HG02763 (cell line): ENCODE measurements around the gene SLC16A9.
"Not testable (repeated sequence)": the region's sequence is repeated elsewhere in the genome, so short reads cannot be mapped to it uniquely, and the experiment has no call there.

Experiments used
- ATAC-seq: cut with Tn5 transposase; IDR thresholded peaks from one replicate; pipeline ENCODE4 v1.9.1; 2021; ENCODE audit warnings: mild to moderate bottlenecking, moderate library complexity; ENCODE audit not compliant: unreplicated experiment

SLC16A9 gene, protein sequence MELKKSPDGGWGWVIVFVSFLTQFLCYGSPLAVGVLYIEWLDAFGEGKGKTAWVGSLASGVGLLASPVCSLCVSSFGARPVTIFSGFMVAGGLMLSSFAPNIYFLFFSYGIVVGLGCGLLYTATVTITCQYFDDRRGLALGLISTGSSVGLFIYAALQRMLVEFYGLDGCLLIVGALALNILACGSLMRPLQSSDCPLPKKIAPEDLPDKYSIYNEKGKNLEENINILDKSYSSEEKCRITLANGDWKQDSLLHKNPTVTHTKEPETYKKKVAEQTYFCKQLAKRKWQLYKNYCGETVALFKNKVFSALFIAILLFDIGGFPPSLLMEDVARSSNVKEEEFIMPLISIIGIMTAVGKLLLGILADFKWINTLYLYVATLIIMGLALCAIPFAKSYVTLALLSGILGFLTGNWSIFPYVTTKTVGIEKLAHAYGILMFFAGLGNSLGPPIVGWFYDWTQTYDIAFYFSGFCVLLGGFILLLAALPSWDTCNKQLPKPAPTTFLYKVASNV

DNA sequence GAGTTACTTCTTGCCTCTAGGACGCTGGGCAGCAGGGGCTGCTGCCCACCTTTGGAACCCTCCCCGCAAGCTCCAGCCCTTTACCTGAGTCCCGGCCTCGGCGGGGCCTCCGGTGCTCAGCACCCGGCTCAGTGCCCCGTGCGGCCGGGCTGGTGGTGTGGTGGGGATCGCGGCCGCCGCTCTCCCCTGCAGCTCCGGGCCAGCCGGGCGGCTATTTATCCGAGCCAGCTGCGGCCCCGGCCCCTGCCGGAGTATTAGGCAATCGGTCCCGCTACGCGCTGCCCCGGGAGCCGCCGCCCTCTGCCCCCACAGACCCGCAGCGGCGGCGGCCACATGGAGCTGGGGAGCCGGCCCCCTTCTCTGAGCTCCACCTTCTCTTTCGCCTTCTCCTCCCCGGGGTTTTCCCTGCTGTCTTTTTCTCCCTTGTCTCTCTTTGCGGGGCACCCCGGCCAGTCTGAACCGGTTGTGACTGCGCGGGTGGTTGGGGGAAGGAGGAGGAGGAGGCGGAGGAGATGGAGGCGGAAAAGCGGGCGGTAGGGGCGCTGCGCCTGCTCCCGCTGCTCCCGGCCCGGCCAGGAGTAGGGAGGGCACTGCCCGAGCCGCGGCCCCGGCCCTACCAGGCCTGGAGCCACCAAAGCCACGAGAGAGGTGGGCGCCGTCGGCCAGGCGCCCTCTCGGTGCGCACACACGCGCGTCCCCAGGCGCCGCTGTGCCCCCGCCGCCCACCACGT, at the start of gene SLC16A9:
Gene SLC16A9, minus strand, starts transcription at position 456 of the 731 bp plus-strand sequence. CDS start 25,559 bp downstream, outside the sequence.
- peak; percentile 86 for ATAC-seq

DNA sequence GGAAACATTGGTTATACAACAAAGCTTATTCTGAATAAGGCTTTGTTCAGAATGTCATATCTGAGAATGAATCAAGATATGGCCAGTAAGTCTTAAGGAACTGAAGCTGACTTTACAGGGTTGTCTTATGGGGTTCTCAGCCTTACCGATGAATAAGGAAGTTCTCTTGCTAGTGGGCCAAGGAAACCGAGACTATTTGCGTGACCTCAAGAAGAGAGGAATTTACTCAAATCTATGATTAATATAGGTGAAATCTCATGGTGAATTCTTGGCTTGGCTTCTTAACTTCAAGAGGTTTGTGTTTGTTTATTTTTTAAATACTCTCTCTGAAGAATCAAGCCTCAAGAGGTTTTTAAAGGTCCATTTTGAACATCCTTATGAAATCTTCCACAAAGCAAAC, 48.3 kb upstream of the SLC16A9 start:
- ATAC-seq = no peak

DNA sequence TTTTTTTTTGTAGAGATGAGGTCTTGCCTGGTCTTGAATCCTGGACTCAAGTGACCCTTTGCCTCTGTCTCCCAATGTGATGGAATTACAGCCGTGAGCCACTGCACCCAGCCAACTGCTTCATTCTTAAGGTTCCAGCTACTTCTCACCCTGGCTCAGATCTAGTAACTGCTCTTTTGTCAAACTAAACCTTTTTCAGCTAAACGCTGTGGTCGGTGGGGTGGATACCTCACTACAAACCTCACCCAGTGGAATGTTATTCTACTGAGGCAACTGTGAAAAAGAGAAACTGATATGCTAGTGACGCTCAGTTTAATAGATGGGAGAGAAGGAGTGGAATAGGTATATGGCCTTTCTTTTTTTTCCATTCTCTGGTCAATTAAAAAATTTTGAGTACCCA, 45.3 kb upstream of the SLC16A9 start:
- ATAC-seq = no peak

DNA sequence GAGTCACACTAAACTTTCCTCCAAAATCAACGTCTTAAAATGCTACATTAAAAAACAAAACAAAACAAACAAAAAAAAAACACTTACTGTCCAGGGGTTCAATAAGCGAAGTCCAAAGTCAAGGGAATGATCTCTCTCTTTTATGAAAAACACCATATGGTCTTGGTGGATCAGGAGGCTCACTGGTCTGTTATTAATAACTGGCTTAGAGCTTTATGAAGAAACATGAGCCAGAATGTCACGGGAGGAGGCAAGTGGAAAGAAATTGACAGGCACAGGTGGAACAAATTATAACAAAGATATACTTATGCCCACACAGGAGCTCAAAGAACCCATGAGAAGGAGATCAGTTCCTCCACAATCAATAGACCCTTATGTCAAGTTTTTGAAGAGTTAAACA, 43.6 kb upstream of the SLC16A9 start, which contains the start of gene MRLN:
Gene MRLN, minus strand, starts transcription at position 189 of the 400 bp plus-strand sequence.
- no peak for ATAC-seq

DNA sequence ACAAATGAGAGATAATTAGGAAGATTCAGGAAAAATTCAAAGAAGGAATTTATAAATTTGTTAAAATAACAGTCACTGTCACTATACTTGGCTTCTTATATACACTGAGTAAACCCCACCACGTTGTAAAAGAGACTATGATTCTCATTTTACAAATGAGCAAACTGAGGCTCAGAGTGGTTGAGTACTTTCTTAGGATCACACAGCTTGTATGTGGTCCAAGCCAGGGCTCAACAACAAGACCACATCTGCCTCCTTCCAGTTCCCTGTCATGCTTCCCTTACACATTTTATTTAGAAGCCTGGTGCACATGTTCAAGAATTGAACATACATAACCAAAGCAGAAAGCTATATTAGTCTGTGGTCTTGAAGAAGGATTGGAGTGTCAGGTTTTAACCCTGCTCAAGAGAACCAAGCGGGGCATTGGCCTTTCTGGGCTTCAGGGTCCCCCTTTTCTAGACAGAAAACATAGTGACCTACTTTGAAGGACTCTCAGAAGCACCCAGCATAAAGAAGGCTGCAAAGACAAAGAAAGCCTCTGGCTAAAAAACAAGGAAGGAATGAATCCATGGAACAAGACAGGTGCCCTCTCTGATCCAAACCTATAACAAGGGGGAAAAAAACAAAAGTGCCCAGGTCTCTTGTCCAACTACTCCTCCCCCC, 42.8 kb upstream of the SLC16A9 start:
- ATAC-seq = no peak

DNA sequence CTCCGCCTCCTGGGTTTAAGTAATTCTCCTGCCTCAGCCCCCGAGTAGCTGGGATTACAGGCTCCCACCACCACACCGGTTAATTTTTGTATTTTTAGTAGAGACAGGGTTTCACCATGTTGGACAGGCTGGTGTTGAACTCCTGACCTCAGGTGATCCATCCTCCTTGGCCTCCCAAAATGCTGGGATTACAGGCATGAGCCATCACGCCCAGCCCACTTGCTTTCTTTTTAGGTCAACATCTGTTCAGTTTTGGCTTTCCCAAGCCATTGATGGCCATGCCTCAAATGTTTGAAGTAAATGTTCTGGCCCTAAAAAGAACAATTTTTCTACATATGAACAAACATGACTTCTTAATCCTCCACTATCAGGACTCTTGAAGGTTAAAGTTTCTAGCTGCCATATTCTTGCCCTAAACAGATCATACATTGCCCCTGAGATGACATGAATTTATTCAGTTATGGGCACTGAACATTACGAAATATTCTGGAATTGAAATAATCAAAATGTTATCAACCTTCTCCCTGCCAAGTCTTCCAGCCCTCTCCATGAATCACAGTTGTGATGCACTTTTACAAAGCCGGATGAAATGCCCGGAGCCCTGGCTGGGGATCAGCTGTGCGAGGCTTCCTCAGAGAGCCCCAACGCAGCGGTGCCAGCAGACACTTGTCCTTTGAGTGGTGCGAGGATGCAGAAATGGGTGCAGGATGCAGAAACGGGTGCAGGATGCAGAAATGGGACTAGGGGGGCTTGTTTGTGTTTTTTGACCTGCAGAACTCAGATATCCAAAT, 40.7 kb upstream of the SLC16A9 start:
- ATAC-seq = no peak

DNA sequence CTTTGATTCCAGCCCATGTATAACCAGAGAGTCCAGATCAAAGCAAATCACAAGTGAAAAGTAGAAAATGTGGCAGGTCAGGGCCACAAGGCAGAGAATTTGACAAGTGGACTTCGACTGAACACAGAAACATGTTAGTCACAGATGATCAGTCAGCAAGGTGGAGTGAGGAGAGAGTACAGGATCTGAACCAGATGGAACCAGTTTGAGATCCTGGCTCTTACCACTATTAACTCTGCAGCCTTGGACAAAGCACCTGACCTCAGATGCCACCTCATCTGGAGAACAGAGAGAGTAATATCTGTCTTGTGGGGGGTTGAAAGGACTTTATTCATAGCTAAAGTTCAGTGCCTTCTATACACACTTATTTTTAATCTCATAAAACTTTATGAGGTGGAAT, 39.2 kb upstream of the SLC16A9 start:
- no peak for ATAC-seq

DNA sequence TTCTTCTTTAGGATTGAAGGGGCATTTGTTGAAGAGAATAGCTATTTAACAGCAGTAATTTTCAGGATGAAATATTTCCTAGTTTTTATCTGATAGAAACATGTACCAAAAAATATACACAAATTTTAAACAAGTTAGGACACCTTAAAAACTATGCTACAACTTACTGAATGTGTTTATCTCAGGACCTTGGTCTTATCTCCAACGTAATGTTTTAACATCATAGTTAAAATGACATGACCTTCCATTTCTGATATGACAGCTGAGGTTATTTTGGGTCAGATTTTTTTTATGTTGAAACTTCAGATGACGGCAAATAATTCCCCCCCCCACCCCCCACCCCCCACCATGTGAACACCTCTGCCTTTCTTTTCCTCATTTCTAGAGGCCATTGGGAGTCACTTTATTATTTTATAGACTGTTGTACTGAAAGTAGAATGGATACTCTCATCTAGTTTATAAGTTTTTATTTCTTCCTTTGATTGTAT, 35.6 kb upstream of the SLC16A9 start:
- no peak for ATAC-seq

DNA sequence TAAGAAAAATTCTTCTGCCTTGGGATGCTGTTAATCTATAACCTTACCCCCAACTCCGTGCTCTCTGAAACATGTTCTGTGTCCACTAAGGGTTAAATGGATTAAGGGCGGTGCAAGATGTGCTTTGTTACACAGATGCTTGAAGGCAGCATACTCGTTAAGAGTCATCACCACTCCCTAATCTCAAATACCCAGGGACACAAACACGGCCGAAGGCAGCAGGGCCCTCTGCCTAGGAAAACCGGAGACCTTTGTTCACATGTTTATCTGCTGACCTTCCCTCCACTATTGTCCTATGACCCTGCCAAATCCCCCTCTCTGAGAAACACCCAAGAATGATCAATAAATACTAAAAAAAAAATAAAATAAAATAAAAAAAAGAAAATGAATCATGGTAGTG, 35.1 kb upstream of the SLC16A9 start:
- not testable (repeated sequence) for ATAC-seq

DNA sequence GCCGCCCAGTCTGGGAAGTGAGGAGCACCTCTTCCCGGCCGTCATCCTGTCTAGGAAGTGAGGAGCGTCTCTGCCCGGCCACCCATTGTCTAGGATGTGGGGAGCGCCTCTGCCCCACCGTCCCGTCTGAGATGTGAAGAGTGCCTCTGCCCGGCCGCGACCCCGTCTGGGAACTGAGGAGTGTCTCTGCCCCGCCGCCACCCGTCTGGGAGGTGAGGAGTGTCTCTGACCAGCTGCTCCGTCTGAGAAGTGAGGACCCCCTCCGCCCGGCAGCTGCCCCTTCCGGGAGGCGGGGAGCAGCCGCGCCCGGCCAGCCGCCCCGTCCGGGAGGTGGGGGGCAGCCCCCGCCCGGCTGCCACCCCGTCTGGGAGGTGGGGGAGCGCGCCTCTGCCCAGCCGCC, 34.5 kb upstream of the SLC16A9 start:
- not testable (repeated sequence) for ATAC-seq

DNA sequence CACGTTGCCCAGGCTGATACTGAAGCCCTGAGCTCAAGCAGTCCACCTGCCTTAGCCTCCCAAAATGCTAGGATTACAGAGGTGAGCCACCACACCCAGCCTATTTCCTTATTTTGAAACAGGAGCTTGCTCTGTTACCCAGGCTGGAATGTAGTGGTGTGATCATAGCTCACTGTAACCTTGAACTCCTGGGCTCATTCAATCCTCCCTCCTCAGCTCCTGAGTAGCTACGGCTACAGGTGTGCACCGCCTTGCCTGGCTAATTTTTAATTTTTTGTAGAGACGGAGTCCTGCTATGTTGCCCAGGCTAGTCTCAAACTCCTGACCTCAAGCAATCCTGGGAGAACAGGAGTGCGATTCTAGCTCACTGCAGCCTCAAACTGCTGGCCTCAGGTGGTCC, 31.9 kb upstream of the SLC16A9 start:
- no peak for ATAC-seq

DNA sequence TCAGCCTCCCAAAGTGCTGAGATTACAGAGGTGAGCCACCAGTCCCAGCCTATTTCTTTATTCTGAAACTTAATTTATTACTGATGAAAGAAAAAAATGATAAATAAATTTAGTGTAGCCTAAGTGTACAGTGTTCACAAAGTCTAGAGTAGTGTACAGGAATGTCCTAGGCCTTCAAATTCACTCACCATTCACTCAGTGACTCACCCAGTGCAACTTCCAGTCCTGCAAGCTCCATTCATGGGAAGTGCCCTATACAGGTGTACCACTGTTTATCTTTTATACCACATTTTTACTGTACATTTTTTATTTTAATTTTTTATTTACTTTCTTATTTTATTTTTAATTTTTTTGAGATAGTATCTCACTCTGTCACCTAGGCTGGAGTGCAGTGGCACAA, 31.4 kb upstream of the SLC16A9 start:
- ATAC-seq = no peak

DNA sequence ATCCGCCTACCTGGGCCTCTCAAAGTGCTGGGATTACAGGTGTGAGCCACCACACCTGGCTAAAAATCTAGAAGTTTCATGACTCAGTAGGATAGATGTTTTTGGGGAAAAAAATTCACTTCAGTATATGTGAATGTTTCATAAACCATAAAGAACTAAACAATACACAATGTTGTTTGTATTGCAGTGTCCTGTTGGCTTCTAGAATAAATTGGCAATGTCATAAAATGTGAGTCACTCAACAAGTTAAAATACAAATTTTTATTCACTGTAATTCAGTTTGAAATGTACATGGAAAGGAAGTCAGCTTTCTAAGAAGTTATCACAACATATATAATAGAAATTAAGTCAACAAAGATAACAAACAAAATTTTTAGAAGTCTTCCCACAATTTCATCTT, 27.1 kb upstream of the SLC16A9 start:
- ATAC-seq = no peak

DNA sequence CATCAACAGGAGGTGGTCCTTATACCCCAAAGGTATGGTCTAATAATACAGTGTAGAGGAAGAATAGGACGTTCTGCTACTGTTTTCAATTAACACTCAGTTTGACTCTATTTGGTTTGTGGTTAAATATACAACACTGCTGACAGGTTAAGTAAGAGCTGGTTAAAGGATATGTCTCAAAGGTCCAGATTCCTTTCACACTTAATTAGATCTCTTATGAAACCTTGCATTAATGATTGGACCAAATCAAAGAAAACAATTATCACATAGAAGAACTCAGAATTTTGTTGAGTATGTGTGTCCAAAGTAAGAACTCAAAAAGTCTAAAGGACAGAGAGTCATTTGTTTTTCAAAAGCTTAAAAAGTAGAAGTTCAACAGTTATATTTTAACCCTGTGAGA, 25.6 kb upstream of the SLC16A9 start:
- no peak for ATAC-seq

DNA sequence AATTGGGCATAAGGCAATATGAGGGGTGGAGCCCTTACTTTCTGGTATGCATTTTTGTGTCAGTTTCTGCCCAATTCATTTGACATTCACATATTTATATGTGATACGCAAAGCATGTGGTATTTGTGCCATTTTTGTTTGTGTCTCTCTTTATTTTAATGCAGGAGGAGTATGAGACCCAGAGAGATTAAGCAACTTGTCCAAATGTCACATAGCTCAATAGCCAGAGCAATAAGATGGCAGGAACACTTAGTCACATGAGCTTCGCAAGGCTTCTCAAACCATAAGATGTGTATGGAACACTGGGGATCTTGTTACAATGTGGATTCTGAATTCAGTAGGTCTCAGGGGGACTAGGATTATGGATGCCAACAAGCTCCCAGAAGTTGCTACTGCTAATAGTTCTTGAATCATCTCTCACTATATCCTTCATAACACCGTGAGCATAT, 24.4 kb upstream of the SLC16A9 start:
- ATAC-seq = no peak

DNA sequence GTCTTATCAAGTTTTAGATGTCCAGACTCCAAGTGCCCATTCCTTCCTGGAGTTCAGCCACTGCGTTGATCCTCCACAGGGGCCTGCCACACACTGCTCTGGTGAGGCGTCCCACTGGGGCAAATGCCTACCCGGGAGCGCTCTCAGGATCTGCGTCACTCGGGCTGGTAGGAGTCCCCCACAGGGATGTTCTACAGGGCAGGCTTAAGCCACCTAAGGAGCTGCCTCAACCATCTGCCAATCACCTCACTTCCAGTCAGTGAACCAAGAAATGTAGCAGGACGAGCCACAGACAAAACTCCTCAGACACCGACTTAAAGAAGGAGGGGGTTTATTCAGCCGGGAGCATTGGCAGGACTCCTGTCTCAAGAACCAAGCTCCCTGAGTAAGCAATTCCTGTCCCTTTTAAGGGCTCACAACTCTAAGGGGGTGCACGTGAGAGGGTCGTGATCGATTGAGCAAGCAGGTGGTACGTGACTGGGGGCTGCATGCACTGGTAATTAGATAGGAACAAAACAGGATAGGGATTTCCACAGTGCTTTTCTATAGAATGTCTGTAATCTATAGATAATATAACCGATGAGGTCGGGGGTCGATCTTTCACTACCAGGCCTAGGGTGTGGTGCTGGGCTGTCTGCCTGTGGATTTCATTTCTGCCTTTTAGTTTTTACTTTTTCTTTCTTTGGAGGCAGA, 23.8 kb upstream of the SLC16A9 start:
- ATAC-seq = not testable (repeated sequence)

DNA sequence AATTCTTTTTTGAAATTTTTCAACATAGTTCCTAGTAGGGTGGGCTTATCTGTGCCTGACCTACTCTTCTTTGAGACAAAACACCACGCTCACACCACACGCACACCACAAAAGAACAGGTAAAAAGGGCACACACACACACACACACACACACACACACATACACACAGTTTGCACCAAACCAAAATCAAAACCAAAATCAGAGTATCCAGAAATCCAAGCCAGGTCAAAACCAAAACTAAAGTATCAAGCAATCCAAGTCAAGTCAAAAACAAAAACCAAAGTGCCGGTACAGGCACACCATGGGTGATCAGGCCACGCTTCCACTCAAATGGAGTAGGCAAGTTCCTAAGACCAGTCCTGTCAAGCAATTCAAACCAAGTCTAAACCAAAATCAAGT, 23.2 kb upstream of the SLC16A9 start:
- not testable (repeated sequence) for ATAC-seq

DNA sequence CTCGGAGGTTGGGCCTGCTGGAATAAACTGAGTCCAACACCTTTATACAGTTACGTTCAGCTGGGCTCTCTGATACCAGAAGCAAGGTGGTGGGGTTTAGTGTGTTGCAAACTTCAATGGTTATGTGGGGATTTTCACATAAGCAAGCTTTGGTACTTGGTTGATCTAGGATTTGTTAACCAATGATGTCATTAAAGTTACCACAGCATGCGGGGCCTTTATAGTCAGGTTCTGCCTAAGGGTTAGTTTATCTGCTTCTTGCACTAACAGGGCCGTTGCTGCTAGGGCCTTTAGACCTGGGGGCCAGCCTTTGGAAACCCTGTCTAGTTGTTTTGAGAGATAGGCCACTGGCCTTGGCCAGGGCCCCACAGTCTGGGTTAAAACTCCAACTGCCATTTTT, 19.5 kb upstream of the SLC16A9 start:
- ATAC-seq = not testable (repeated sequence)

DNA sequence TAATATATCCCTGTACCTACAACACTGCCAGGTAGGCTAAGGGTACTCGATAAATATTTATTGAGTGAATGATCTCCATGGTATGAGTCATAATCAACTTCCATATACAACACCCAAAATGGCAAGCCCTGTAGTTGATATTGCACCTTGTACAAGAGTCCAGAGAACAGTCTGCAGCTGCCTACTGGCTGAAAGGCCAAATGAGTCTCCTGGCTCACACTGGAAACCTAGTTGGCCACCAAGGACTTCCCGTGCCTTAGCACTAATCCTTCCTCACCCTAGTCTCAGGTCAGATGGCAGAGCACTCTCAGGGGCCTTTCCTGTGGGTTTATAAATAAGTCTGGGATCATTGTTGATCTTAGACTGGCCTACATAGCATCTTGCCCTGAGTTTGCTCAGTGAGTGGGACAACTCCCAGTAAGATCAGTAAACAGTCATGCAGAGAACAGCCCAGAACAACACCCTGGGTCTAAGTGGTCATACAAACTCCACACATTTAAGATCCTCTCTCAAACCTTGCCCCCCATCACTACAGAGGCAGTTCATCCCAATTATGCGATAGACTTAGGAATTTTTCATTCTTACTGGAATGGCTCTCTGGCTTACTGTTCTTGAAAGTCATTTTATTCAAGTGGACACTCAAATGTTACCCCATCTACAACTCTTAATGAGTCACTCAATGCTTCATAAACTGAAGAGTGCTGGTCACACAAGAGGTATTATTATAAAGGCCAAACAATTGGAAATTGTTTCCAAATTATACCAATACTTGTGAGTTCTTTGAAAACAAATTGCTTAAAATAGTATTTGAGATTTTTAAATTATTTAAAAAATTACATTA, 14.7 kb upstream of the SLC16A9 start:
- no peak for ATAC-seq
